HG02885 (cell line): ENCODE results near the gene ACADL.
"Not testable (repeated sequence)": the region's sequence is repeated elsewhere in the genome, so short reads cannot be mapped to it uniquely, and the experiment has no call there.

ENCODE experiments used
- ATAC-seq: cut with Tn5 transposase; IDR thresholded peaks from one replicate; pipeline ENCODE4 v1.9.1; 2021; ENCODE audit warnings: mild to moderate bottlenecking; ENCODE audit not compliant: unreplicated experiment, poor library complexity

ACADL gene

GRCh38 chr2:210203558-210203957 lies 21.7 kb downstream of the ACADL start:
- ATAC-seq = no peak

DNA sequence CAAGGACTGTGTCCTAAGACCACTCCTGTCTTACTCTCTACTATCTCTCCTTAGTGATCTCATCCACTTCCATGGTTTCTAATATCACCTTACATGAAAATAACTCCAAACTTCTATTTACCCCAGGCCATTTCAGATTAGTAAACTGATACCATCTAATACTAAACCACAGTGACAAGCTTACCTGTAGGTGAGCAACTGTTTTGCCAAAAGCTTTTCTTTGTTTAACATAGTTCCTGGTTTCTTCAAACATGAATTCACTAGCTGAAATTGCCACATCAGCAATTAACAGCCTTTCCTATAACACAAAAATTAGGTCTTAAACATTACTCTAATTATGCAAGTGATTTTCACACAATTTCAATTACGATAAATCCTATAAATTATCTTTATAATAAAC lies 22.1 kb downstream of the ACADL start:
- no peak for ATAC-seq

DNA sequence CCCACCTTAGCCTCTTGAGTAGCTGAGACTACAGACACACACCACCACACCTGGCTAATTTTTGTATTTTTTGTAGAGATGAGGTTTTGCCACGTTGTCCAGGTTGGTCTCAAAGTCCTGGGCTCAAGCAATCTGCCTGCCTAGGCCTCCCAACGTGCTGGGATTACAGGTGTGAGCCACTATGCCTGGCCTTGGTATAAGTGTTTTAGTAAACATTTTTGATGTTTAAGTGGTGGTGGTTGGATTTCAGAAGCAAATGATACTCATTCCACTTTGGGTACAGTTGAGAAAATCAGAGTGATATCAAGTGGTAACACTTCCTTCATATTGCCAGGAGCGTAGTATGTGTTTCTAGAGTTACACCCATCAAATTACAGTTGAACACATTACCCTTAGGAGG lies 25.4 kb downstream of the ACADL start:
- ATAC-seq = no peak

- ATAC-seq = peak; percentile 66
Measured at GRCh38 chr2:210199186-210199765, 26.0 kb downstream of the ACADL start.

DNA sequence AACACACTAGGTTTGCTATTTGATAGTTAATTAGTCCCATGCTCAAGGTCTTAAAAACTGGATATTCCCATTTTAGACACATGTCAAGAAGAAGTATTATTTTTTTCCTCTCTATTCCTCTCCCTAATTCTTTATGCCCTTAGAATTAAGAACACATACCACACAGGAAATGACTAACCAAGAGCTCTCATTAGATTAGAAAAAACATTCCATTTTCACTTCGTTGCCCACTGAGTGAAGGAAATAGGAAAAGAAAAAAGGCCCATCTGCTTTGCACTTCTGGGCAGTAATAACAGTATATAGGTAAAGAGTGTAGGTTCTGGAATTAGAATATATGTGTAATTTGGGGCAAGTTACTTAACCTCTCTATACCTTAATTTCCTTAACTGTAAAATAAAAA lies 26.9 kb downstream of the ACADL start:
- no peak for ATAC-seq

GRCh38 chr2:210197720-210198119 lies 27.5 kb downstream of the ACADL start:
- no peak for ATAC-seq

GRCh38 chr2:210195101-210195852 lies 30.0 kb downstream of the ACADL start:
- peak; percentile 58 for ATAC-seq

- no peak for ATAC-seq
Measured at GRCh38 chr2:210190345-210190744, 34.9 kb downstream of the ACADL start.

DNA sequence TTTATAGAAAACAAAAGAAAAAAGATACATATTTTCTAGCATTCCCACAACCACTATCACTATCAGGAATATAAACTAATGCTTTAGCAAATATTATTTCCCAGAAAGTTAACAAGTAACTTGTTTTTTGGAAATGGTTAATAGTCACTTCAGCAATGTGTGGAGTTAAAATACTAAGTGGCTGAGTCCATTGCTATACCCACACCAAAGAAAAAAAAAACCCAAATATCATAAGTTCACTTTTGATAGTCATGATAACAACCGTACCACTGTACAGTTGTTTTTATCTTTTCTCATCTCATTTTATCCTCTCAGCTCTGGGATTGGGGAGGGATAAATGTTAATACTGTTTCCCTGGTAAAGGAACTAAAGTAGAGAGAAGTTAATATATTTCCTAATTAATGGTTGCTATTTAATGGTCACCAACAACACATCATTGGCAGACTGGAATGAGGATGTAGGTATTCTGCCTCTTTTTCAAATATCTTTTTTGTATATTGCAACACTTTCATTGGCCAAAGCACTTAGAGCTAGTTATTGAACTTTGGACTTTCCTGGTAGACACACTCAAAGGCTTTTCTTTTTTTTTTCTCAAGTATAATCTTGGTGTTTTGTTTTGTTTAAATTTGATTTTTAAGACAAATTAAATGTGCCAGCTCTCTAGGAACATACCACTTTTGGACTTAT lies 35.7 kb downstream of the ACADL start:
- ATAC-seq = no peak

DNA sequence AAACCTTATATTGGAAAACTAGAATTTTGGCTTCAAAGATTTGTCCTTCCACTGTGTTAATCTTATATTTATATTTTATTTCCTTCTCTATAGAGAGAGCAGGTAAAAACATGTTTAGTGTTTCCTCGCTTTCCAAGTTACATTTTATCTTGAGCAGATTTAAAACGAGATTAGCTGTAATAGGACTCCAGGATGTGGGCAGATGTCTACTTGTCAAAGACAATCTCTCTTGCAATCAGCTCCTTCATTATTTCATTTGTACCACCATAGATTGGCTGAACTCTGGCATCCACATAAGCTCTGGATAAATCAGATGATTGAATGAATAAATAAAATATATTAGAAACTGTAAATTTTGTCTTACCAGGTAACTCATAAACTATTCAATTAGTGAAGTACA lies 36.5 kb downstream of the ACADL start:
- ATAC-seq = no peak

DNA sequence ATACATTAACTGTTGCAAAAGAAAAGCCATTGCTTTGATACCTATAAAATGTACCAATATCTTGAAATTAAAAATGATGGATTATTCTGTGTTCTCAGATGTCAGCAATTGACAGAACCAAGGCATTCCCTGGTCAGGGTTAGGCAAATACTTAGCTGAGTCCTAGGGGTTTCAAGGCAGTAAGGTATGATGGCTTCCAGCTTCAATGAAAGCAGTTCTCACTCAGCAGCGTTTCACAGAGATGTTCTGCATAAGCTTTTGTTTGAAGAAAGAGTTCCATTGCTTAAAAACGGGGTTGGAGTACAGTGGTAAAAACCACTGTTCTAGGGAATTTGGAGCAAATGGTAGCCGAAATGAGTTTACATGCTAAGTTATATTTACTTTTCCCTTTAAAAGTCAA lies 37.1 kb downstream of the ACADL start:
- ATAC-seq = no peak

- not testable (repeated sequence) for ATAC-seq
Measured at GRCh38 chr2:210183936-210184335, 41.3 kb downstream of the ACADL start.

DNA sequence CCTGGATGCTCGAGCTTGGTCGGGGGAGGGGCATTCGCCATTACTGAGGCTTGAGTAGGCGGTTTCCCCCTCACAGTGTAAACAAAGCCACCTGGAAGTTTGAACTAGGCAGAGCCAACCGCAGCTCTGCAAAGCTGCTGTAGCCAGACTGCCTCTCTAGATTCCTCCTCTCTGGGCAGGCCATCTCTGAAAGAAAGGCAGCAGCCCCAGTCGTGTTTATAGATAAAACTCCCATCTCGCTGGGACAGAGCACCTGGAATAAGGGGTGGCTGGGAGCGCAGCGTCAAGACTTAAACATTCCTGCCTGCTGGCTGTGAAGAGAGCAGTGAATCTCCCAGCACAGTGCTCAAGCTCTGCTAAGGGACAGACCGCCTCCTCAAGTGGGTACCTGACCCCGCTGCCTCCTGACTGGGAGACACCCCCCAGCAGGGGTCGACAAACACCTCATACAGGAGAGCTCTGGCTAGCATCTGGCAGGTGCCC lies 43.6 kb downstream of the ACADL start:
- not testable (repeated sequence) for ATAC-seq

- ATAC-seq = not testable (repeated sequence)
Measured at GRCh38 chr2:210181033-210181605, 44.1 kb downstream of the ACADL start.

DNA sequence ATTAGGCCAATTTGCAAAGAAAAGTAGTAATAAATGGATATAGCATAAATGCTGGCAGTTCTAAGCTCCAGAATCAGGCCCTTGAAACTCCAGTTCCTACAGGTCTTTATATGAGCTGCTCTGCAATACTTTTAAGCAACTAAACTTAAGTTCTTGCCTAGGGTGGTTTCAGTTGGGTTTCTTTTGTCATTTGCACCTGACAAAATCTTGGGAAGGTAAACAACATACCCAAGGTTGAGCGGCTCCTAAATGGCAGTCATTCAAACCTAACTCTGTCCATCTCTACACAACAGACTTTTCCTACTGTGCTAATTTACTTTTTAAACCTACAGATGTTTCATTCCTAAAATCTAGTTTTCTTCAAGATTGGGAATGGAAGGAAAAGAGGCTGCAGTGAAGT lies 44.8 kb downstream of the ACADL start:
- ATAC-seq = no peak

DNA sequence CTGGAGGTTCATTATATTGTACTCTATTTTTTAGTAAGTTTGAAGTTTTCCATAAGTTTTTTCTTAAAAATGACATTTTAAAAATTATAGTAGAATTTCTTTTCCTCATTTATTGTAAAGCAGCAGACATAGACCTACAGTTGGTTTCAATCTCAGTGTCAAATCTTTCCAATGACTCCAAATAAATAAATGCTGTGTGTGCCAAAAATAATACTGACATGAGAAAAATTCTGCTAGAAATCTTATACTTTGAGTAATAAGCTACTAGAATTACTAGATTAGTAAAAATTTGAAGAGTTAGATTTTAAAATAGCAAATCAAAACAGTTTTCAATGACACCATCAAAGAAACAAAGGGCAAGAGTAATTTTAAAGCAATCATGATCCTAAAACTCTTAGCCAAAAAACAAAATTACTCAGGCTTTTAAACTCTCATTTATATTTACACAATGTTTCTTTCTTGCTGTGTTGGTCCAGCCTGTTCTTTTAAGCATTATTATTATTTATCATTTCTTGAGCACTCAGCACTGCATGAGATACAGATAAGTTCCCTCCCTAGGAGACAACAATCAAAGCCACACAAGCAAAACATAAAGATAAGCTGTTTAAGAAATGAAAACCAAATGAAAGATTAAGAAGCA lies 45.8 kb downstream of the ACADL start:
- ATAC-seq = no peak

GRCh38 chr2:210177769-210178168 lies 47.5 kb downstream of the ACADL start:
- no peak for ATAC-seq

DNA sequence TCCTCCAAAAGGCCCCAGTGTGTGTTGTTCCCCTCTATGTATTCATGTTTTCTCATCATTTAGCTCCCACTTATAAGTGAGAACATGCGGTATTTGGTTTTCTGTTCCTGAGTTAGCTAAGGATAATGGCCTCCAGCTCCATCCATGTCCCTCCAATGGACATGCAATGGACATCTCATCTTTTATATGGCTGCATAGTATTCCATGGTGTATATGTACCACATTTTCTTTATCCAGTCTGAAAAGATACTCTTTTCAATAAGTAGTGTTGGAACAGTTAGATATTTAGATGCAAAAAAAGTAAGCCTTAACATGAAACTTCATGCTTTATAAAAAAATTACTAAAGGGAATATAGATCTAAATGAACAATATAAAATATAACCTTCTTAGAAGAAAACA lies 48.1 kb downstream of the ACADL start:
- not testable (repeated sequence) for ATAC-seq

DNA sequence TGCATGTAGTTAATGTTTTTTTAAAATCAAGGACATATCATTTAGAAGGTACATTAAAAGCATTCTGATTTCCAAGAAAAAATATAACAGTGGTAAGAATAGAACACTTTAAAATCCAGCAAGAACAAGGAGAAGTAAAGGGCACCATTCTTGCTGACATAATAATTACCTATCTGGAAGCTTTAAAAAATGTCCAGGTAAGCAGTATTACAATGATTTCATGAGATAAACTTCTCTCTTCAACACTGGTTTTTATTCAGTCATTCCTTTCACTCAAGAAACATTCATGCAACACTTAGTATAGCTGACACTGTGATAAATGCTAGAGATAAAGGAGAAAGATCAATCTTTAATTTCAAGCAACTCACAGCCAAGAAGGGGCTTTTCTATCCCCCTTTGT lies 51.2 kb downstream of the ACADL start:
- ATAC-seq = no peak

GRCh38 chr2:210172219-210172575 lies 53.0 kb downstream of the ACADL start:
- no peak for ATAC-seq
